Panc1 (cell line): ENCODE results near the gene GLTP. TPM values are rescaled to one million over a fixed set of nuclear protein-coding genes. Genes with fewer than 3 reads are reported as not detected.

Experiments used
- ATAC-seq: fragments of 200-7000 bp; cut with Tn5 transposase; 2 replicates; pipeline ENCODE4 v1.9.1; 2020; ENCODE audit warnings: mild to moderate bottlenecking, moderate library complexity
- BruUV-seq: library from RNA; stranded (reverse); fragments of 400-500 nt; replicated peaks from 2 replicates; lab custom pipeline; 2021; lab: Mats Ljungman, UMichigan
- CTCF ChIA-PET: fragments of 300-600 bp; sonication (Branson Sonifier 250); formaldehyde crosslinking; loops from one replicate; lab custom pipeline; 2022; ENCODE audit warnings: antibody characterized with exemption; lab: Charles Lee
- POLR2A ChIA-PET: fragments of 300-600 bp; sonication (Branson Sonifier 250); formaldehyde crosslinking; loops from one replicate; lab custom pipeline; 2022; ENCODE audit warnings: antibody characterized with exemption; lab: Charles Lee
- DNase-seq: peaks from one replicate; pipeline ENCODE4 v3.0.0-alpha.2; 2010; ENCODE audit warnings: low read depth, low spot score
- H3K27ac ChIP-seq: 2 replicates; pipeline ENCODE4 v1.5.1; 2011; ENCODE audit warnings: mild to moderate bottlenecking, low read length, inconsistent platforms
- H3K27me3 ChIP-seq: fragments of 200-500 bp; sonication (Bioruptor generic); 2 replicates; pipeline ENCODE4 v1.6.0; 2014; ENCODE audit warnings: low read length, inconsistent platforms; ENCODE audit not compliant: control insufficient read depth, insufficient read depth
- H3K36me3 ChIP-seq: fragments of 200-500 bp; sonication (Bioruptor generic); 2 replicates; pipeline ENCODE4 v1.5.1; 2014; ENCODE audit warnings: inconsistent platforms, mild to moderate bottlenecking, low read length, moderate library complexity; ENCODE audit not compliant: control insufficient read depth, insufficient read depth
- H3K4me1 ChIP-seq: 2 replicates; pipeline ENCODE4 v1.5.1; 2011; ENCODE audit warnings: inconsistent platforms, mild to moderate bottlenecking, low read length, moderate library complexity; ENCODE audit not compliant: control insufficient read depth, insufficient read depth
- H3K4me3 ChIP-seq, 2 experiments: 2 replicates each; pipeline ENCODE4 v1.5.1; 2011 to 2012; ENCODE audit warnings: low read depth in 2 of 2, low read length in 2 of 2, mild to moderate bottlenecking in 2 of 2, inconsistent platforms in 1 of 2, moderate library complexity in 1 of 2
- H3K9me3 ChIP-seq: fragments of 200-500 bp; sonication (Bioruptor generic); 2 replicates; pipeline ENCODE4 v1.5.1; 2014; ENCODE audit warnings: low read depth, mild to moderate bottlenecking, inconsistent platforms, low read length, moderate library complexity; ENCODE audit not compliant: control insufficient read depth, insufficient read depth
- POLR2AphosphoS5 ChIP-seq: IDR thresholded peaks from 2 replicates; pipeline ENCODE4 v1.6.1; 2012; ENCODE audit warnings: mild to moderate bottlenecking, low read depth, low read length, moderate library complexity
- SIN3A ChIP-seq: IDR thresholded peaks from 2 replicates; pipeline ENCODE4 v1.6.1; 2012; ENCODE audit warnings: low read depth, mild to moderate bottlenecking, low read length, moderate library complexity, borderline replicate concordance; ENCODE audit not compliant: insufficient read depth
- TCF7L2 ChIP-seq: IDR thresholded peaks from 2 replicates; pipeline ENCODE4 v1.6.1; 2011; ENCODE audit warnings: mild to moderate bottlenecking, low read depth, low read length, inconsistent platforms
- in situ Hi-C: cut with HindIII; loops from 2 replicates; pipeline ENCODE4 v1.10.0; 2016; ENCODE audit warnings: low sequenced_read_pairs, low pct_unique_long_range_greater_than_20kb
- intact Hi-C: fragments of 100-400 bp; cut with micrococcal nuclease; formaldehyde crosslinking; loops from one replicate; pipeline ENCODE4 v1.10.0; 2022; ENCODE audit not compliant: unreplicated experiment
- total RNA-seq: library from RNA; stranded (reverse); gene quantifications from one replicate; pipeline ENCODE4 v1.2.1, GENCODE V29; 2021; ENCODE audit not compliant: unreplicated experiment
- TF ChIP-seq, protein P1 (sequence below): fragments of 450-650 bp; IDR thresholded peaks from 2 replicates; pipeline ENCODE4 v1.5.1; 2017; ENCODE audit warnings: mild to moderate bottlenecking
- TF ChIP-seq, protein P2 (sequence below), 2 experiments: IDR thresholded peaks; 2 replicates each; pipeline ENCODE4 v1.6.1; 2011 to 2012; ENCODE audit warnings: low read depth in 2 of 2, control low read depth in 1 of 2, low read length in 1 of 2, mild to moderate bottlenecking in 1 of 2, moderate library complexity in 1 of 2; ENCODE audit not compliant: insufficient read depth in 1 of 2

GLTP gene
- total RNA-seq, 1 experiment from 2014 or later = 24.8 TPM

DNA sequence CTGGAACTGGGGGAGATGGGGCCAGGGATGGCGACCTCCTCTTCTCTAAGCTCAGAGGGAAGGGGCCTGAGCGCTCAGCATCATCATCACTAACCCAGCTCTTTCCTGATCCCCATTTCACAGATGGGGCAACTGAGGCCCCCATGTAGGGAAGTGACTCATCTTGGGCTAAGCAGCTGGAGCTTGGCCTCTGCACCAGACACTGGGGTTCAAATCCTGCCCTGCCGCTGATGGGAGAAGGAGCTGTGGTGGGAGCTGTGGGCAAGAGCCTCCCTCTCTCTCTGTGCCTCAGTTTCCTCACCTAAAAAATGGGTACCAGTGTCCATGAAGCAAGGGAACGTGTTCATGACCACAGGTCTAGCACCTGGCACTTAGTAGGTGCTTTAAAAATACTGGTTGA, 44.5 kb downstream of the GLTP start:
- H3K27me3 ChIP-seq = no peaks in the 10 kb centered on the region
- H3K27ac ChIP-seq = no peak overlapping the region
- H3K9me3 ChIP-seq = no peaks in the 10 kb centered on the region
- intact Hi-C loops (no loop called here), in situ Hi-C loops (no loop called here)
- CTCF ChIA-PET = interaction anchor here (1.0 to 1.7 kb wide), 2 partner anchors 9 to 385 kb away, joined by 4 read pairs; no protein-coding TSS in a partner anchor
- no peak overlapping the region for H3K4me3 ChIP-seq
- no peaks in the 10 kb centered on the region for H3K36me3 ChIP-seq
- POLR2A ChIA-PET = interaction anchor here (0.6 kb wide), 1 partner anchor 143 kb away, joined by 3 read pairs; no protein-coding TSS in a partner anchor
- H3K4me1 ChIP-seq = no peaks in the 10 kb centered on the region
- DNase-seq (no peak), ATAC-seq (no peak)
- TF ChIP-seq, protein P1, sequence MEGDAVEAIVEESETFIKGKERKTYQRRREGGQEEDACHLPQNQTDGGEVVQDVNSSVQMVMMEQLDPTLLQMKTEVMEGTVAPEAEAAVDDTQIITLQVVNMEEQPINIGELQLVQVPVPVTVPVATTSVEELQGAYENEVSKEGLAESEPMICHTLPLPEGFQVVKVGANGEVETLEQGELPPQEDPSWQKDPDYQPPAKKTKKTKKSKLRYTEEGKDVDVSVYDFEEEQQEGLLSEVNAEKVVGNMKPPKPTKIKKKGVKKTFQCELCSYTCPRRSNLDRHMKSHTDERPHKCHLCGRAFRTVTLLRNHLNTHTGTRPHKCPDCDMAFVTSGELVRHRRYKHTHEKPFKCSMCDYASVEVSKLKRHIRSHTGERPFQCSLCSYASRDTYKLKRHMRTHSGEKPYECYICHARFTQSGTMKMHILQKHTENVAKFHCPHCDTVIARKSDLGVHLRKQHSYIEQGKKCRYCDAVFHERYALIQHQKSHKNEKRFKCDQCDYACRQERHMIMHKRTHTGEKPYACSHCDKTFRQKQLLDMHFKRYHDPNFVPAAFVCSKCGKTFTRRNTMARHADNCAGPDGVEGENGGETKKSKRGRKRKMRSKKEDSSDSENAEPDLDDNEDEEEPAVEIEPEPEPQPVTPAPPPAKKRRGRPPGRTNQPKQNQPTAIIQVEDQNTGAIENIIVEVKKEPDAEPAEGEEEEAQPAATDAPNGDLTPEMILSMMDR = no peak
- TF ChIP-seq SIN3A (no peak), POLR2AphosphoS5 (no peak), TCF7L2 (no peak)
- TF ChIP-seq, protein P2, sequence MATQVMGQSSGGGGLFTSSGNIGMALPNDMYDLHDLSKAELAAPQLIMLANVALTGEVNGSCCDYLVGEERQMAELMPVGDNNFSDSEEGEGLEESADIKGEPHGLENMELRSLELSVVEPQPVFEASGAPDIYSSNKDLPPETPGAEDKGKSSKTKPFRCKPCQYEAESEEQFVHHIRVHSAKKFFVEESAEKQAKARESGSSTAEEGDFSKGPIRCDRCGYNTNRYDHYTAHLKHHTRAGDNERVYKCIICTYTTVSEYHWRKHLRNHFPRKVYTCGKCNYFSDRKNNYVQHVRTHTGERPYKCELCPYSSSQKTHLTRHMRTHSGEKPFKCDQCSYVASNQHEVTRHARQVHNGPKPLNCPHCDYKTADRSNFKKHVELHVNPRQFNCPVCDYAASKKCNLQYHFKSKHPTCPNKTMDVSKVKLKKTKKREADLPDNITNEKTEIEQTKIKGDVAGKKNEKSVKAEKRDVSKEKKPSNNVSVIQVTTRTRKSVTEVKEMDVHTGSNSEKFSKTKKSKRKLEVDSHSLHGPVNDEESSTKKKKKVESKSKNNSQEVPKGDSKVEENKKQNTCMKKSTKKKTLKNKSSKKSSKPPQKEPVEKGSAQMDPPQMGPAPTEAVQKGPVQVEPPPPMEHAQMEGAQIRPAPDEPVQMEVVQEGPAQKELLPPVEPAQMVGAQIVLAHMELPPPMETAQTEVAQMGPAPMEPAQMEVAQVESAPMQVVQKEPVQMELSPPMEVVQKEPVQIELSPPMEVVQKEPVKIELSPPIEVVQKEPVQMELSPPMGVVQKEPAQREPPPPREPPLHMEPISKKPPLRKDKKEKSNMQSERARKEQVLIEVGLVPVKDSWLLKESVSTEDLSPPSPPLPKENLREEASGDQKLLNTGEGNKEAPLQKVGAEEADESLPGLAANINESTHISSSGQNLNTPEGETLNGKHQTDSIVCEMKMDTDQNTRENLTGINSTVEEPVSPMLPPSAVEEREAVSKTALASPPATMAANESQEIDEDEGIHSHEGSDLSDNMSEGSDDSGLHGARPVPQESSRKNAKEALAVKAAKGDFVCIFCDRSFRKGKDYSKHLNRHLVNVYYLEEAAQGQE (IDR thresholded peaks at IDR 0.05; ENCODE audit: insufficient read depth in 1 of 2, low read depth in 2 of 2, low read length in 1 of 2) = no peak
- no TSS peak for BruUV-seq

DNA sequence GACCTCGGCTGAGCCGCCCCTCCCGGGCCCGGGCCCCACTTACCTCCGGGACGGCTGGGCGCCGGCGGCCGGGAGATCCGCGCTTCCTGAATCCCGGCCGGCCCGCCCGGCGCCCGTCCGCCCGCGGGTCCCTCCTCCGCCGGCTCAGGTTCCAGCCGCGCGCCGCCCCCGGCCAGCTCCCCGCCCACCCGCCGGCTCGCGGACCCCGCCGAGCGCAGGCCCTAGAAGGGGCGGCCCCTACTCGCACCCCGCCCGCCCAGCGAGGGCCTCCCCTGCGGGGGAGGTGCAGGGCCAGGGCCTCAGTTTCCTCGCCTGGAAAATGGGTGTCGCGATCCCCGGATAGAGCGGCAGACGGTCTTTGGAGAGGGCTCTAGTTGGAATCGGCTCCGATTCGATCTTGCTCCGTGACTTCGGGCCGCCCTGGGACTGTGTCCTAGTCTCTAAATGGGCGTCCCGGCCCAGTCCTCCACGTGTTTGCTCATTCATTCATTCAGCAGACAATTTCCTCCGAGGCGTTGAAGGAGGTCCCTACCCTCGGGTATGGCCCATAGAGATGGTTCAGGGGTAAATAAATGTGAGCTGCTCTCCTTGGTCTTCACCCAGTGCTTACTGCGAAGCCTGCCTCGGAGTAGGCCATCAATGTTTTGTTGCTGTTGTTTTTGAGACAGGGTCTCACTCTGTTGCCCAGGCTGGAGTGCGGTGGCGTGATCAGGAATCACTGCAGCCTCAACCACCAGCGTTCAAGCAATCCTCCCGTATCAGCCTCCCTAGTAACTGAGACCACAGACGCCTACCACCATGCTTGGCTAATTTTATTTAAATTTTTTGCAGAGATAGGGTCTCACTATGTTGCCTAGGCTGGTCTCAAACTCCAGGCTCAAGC, 46.8 kb downstream of the GLTP start, which contains the start of gene TRPV4:
Gene TRPV4, minus strand, starts transcription at position 92 of the 883 bp plus-strand sequence. CDS start 18,602 bp downstream, outside the sequence.
- ATAC-seq = peak; percentile 40

More for the DNA sequence above, 46.8 kb downstream of the GLTP start, which contains the start of gene TRPV4:
- CTCF ChIA-PET = interaction anchor here (0.6 to 1.3 kb wide), 2 partner anchors 12 to 390 kb away, joined by 3 read pairs; no protein-coding TSS in a partner anchor
- intact Hi-C loops = no loop called here
- peak within 1 kb of the TSS in 1 of 2 experiments; percentile 33; a peak in 2 of 4 replicates for H3K4me3 ChIP-seq
- no peak for DNase-seq
- no peaks in the 10 kb centered on the region for H3K4me1 ChIP-seq
- POLR2A ChIA-PET = interaction anchor here (0.6 kb wide), 1 partner anchor 368 kb away, joined by 3 read pairs; no protein-coding TSS in a partner anchor
- TF ChIP-seq, protein P2 (IDR thresholded peaks at IDR 0.05; ENCODE audit: insufficient read depth in 1 of 2, low read depth in 2 of 2, low read length in 1 of 2) = no peak
- TF ChIP-seq SIN3A (no peak), TCF7L2 (no peak), POLR2AphosphoS5 (no peak)
- TF ChIP-seq, protein P1 = no peak
- H3K27ac ChIP-seq = no peak within 1 kb of the TSS
- BruUV-seq = no TSS peak
- no peaks in the 10 kb centered on the region for H3K27me3 ChIP-seq
- H3K9me3 ChIP-seq = no peaks in the 10 kb centered on the region
- in situ Hi-C loops = no loop called here
- no peaks in the 10 kb centered on the region for H3K36me3 ChIP-seq
